A673 (cell line): ENCODE results near the gene ELL2.

ENCODE experiments used
- CTCF ChIP-seq: fragments of 300-800, 200-600 bp; sonication (generic); conservative IDR thresholded peaks from 2 replicates; pipeline ENCODE4 v1.5.1; 2017; ENCODE audit warnings: low read depth, mild to moderate bottlenecking, antibody characterized with exemption, low read length, moderate library complexity, mixed read lengths
- EZH2 ChIP-seq: fragments of 200-600 bp; sonication (generic); IDR thresholded peaks from 2 replicates; pipeline ENCODE4 v1.6.1; 2017; ENCODE audit warnings: borderline replicate concordance, low read depth, mild to moderate bottlenecking, mixed read lengths, antibody characterized with exemption, low read length; ENCODE audit not compliant: poor library complexity, severe bottlenecking

- TF ChIP-seq CTCF (no peak), EZH2 (no peak)
Observed at GRCh38 chr5:95848701-95849100, 113.0 kb downstream of the ELL2 start.
